ENCODE data around the gene TRIM62. TPM values are rescaled to one million over a fixed set of nuclear protein-coding genes. Genes with fewer than 3 reads are reported as not detected.
"Not testable (repeated sequence)": the region's sequence is repeated elsewhere in the genome, so short reads cannot be mapped to it uniquely, and the experiment has no call there.

The TRIM62 gene
- total RNA-seq, 1 donor from 2014 or later = 0.48 TPM

DNA sequence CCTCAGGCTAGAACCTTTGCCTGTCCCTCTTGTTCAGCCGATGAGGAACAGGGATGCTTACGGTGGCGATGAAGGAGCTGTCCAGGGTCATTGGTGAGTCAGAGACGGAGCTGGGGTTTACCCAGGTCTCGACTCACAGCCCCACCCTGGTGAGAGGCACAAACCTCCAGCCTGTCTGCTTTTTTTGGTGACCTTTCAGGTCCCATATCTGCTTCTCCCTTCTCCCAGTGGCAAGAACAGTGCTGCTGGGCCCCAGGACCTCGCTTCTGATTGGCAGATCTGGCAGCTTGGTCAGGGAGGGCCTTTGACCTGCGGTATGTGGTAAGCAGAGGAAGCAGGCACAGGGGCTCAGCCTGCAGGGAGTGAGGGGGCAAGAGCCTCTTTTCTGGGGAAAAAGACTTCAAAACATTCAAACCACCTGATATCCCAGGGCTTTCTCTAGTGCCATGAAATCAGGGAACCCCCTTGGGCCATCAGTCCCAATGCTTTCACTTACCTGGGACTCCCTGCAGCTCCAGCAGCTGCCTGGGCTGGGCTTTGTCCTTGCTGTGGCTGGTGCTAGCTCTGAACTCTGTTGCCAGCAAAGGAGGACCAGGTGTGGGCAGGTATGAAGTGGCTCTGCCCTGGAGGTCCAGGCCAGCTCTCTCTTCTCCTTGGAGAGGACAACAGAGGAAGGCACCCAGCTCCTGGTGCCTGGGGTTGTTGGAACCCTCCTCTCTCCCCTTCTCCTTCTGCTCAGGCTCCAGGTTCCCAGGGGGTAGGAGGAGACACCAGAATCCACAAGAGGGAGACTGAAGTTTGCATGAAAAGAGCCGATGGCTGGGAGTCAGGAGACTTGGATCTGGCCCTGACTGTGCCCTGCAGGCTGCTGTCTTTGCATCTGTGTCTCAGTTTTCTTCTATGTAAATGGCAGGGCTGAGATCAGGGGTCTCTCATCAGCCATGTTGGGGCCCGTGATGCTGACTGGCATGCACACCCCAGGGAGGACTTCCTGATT lies 41.4 kb downstream of the TRIM62 start:
- DNase-seq (ENCODE audit: low spot score) = no peak

GRCh38 chr1:33137800-33138199 lies 44.0 kb downstream of the TRIM62 start:
- DNase-seq (ENCODE audit: low spot score) = no peak

GRCh38 chr1:33136041-33136440 lies 45.8 kb downstream of the TRIM62 start:
- not testable (repeated sequence) for DNase-seq (ENCODE audit: low spot score)

DNA sequence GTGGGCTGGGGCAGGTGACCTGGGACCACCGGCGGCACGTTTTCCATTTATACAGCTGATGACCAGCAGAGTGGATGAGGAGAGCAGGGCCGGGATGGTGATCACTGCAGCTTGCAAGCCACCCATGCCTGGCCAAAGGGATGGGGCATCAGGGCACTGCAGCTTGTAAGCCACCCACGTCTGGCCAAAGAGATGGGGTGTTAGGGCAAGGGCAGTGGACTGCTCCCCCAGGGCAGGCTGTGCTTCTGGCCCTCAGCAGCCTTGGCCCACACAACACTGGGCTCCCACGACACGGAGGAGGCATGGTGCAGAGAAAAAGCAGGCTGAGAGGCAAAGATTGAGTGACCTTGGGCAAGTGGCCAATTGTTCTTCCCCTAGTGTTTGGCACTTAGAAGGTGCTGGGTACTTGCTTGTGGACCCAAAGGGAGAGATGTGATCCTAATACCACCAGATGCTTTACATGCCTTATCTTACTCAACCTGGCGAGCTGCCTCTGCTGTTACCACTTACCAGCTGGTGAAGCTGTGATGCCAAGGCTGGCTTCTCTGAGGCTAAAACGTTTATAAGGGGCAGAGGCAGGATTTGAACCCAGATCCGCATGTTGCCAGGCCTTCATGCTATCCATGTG lies 48.3 kb downstream of the TRIM62 start:
- no peak for DNase-seq (ENCODE audit: low spot score)

GRCh38 chr1:33132549-33132948 lies 49.3 kb downstream of the TRIM62 start:
- no peak for DNase-seq (ENCODE audit: low spot score)

DNA sequence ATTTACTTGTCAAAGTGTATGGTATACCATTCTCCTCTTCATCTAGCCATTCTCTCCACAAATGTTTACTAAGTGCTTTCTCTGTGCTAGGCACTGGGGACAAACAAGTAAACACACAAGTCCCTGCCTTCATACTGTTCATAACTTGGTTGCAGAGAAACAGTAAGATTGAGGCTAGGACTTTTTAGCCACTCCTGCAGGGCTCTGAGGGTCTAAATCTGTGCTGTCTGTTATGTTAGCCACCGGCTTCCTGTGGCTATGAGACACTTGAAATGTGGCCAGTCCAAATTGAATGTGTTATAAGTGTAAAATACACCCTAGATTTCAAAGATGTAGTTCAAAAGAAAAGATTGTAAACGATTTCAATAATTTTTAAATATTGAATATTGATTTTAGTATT lies 50.7 kb downstream of the TRIM62 start:
- no peak for DNase-seq (ENCODE audit: low spot score)

DNA sequence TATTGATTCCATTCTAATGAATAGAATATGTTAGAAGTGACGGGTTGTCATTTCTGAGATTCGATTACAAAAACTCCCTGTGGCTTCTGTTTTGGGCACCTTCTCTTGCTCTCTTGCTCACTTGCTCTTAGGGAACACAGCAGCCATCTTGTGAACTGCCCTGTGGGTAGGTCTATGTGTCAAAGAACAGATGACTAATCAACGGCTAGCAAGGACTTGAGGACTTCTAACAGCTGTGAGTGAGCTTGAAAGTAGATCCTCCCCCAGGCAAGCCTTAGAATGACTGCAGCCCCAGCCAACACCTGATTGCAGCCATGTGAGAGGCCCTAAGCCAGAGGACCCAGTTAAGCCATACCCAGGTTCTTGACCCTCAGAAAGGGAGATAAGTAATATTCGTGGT lies 51.5 kb downstream of the TRIM62 start:
- no peak for DNase-seq (ENCODE audit: low spot score)

DNA sequence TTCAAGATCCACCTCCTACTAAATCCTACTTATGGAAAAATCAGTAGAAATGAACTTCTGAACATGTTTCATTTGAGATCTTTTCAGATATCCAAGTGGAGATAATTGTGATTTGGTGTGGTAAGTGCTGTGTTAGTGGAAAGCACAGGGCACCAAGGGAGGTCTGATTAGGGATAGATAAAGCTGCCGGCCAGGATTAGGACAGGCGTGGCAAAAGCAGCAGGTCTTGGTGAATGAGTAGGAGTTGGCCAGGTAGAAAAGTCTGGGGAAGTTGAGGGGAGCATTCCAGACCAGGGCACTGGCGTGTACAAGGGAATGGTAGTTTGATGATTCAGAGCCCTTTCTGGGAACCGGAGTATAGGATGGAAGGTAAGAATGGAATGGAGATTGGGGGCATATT lies 53.1 kb downstream of the TRIM62 start:
- DNase-seq (ENCODE audit: low spot score) = no peak

DNA sequence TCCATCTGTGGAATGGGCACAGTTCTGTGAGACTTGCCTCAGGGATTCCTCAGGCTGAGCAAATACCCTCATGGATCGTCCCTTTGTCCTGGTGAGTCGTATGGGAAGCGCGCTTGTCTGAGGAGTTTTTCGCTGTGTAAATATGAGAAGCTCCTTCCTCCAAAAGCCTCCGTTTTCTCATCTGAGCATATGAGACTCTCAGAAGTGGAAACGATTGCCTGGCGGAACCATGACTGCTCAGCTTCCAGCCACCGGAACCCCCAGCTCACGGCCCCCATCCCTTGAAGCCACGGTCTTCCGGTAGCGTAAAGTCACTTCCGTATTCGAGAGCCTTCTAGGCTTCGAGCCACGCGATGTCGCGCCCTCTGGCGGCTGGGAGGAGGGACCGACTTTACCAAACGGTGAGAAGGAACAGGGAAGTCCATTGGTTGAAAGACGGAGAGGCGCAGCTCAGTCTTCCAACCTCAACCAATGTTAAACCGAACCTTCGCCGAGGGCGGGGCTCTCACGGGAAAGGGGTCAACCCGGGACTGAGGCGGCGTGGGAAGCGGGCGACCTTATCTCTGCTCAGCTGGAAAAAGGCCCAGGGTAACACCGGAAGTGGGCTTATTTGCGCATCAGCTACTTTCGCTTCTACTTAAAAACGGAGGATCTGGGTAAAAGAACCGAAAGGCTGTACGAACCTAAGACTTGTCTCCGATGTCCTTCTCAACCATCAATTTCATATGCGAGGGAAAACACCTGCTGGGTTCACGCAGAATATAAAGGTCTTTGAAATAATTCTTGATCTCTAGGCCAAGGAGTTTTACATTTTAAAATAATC lies 54.6 kb downstream of the TRIM62 start:
- DNase-seq (ENCODE audit: low spot score) = peak; percentile 100

- DNase-seq (ENCODE audit: low spot score) = no peak
Observed at GRCh38 chr1:33126411-33127000, 55.3 kb downstream of the TRIM62 start.

DNA sequence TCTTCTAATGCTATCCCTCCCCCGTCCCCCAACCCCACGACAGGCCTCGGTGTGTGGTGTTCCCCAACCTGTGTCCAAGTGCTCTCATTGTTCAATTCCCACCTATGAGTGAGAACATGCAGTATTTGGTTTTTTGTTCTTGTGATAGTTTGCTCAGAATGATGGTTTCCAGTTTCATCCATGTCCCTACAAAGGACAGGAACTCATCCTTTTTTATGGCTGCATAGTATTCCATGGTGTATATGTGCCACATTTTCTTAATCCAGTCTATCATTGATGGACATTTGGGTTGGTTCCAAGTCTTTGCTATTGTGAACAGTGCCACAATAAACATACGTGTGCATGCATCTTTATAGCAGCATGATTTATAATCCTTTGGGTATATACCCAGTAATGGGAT lies 57.2 kb downstream of the TRIM62 start:
- not testable (repeated sequence) for DNase-seq (ENCODE audit: low spot score)

- DNase-seq (ENCODE audit: low spot score) = no peak
Observed at GRCh38 chr1:33123266-33123665, 58.6 kb downstream of the TRIM62 start.

DNA sequence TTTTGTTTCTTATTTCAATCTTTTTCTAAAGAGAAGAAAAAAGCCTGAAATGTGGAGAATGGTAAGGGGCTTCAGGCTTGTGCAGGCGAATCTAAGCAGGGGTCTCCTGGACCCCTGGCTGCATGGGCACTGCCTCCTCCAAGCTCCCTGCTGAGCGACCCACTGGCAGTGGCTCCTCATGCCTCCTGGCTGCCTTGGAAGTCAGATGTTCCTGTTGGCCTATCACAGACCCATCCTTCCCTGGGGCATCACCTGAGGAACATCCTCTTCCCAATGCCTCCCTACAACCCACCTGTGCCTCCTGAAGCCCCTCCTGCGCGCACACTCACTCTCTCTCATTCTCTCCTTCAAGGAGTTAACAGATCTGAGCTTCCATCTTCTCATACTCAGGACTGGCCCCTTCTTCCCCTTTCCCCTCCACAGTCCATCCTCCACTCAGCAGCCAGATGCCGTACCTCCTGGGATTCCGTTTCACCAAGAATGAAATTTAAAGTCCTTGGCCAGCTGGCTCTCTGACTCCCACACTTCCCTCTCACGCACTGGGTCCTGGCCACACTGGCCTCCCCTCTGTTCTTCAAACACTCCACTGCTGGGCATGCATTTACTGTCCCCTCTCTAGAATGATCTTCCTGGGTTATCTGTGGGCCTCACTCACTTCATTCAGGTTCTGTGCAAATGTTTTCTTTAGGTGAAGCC lies 59.2 kb downstream of the TRIM62 start:
- DNase-seq (ENCODE audit: low spot score) = no peak

- no peak for DNase-seq (ENCODE audit: low spot score)
Observed at GRCh38 chr1:33121728-33122127, 60.1 kb downstream of the TRIM62 start.

GRCh38 chr1:33120436-33121231 lies 61.2 kb downstream of the TRIM62 start:
- DNase-seq (ENCODE audit: low spot score) = no peak

DNA sequence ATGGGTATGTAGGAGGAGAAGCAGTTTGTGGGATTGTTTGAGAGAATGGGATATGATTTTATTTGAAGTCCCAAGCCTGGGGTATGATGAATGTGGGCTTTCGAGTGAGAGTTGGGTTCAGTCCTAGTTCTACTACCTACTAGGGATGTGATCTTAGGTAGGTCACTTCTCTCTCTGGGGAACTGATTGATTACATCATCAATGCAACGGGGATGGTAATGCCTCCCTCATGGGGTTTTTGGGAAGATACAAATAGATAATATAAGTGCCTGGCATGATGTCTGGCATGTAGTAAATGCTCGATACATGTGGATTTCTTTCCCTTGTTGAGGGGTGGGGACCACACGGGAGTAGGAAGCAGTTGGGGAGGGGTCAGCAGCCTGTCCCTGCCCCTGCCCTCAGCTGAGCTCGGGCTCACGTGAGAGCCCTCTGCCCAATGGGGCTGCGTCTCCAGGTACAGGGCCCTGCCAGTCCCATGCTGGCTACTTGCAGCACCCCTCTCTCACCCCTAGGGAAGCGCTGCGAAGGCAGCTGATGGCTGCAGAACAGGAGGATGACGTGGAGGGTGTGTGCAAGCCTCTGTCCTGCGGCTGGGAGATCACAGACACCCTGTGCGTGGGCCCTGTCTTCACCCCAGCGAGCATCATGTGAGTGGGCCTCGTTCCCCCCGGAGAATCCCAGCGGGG lies 62.2 kb downstream of the TRIM62 start:
- no peak for DNase-seq (ENCODE audit: low spot score)

DNA sequence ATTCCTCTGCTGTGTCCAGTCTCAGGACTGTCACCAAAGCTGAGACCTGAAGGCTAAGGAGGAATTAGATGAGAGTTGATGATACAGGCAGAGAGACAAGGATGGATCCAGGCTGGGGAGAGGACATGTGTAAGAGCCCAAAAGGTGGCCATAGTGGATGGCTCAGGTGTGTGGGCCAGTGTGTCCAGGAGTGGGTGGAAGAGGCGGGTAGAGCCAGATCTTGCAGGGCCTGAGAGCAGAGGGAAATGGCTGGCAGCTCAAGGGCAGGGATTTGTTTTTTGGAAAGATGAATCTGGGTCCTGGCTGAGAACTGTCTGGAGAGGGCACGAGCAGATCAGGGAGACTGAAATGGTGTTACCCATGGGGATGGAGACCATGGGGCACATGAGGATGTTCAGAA lies 62.8 kb downstream of the TRIM62 start:
- DNase-seq (ENCODE audit: low spot score) = no peak

DNA sequence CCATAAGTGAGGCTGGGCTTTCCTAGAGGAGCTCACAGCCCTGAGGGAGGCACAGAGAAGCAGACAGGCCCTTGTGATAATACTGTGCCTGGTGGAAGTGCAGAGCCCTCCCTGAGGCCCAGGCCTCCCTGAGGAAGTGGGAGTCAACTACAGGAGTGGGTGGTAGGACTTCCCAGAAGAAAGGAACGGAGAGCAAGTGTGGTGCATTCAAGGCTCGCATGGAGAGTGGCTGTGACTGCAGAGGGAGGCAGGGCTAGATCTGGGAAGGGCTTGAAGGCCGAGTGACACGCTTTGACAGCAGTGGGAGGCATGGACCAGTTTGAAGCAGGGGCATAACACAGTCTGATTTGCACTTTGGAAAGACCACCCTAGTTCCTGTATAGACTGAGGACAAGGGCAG lies 63.6 kb downstream of the TRIM62 start:
- no peak for DNase-seq (ENCODE audit: low spot score)

- no peak for DNase-seq (ENCODE audit: low spot score)
Observed at GRCh38 chr1:33117440-33118085, 64.3 kb downstream of the TRIM62 start.

Measured in umbilical cord (tissue), 2 donors.